Inflammatory macrophage treated with lipopolysaccharide for 1 hour (primary cell): ENCODE results near the gene RTN1.

ENCODE experiments used
- DNase-seq, 2 donors: peaks; one replicate each; pipeline ENCODE4 v3.0.0-alpha.2; 2020 to 2022

Gene RTN1

DNA sequence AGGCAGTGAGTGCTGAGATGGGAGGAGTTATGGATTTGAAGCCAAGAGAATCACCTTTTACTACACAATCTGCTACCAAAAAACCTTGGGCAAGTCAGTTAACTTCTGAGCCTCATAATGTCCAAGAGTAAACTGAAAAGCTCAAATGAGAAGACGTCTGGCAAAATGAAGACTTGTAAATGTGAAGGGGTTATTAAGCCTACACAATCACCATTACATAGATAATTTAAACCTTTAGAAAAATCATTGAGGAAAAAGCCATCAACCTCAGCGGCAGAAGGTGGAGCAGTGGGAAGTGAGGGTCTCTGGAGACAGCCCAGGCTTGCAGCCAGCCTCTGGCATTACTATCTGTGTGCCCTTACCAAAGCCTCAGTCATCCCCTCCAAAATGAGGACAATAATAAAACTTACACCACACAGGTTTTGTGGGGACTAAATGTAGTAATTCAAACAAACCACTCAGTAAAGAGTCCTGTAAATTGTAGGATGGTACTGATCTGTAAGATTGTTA, 243.5 kb downstream of the RTN1 start:
- no peak for DNase-seq

DNA sequence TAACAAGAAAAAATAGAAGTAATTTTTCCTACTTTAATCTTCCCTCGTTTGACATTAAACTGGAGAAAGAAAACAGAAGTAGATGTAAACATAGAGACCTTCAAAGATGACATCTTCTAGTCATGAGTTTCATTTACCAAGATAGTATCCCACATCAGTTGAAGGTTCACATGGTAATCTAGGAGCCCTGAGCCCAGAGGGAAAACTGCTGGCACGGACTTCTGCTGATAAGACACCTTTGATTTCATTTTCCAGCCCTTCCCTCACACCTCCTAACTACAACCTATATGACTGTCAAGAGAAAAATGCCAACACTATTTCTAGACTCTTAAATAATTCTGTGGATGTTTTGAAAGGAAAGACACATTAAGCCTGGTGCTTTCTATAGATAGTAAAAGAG, 247.9 kb downstream of the RTN1 start:
- no peak for DNase-seq

DNA sequence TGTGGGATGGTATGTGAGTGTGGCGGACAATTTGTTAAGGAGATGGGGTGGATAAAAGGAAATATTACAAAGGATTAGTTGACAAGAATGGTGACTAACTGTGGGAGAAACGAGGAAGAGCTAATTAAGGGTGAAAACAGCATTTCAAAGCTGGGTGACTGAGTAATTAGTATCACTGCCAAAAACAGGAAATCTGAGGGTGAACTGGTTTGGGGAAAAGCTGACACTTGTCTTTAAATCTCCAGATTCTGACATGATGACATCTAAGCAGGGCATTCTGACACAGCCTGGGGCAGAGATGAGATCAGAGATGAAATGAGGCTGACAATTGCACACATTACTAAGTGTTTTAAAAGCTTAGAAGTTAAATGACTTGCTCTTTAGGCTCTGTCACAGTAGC, 251.5 kb downstream of the RTN1 start:
- DNase-seq: peak; percentile 51 to 57

DNA sequence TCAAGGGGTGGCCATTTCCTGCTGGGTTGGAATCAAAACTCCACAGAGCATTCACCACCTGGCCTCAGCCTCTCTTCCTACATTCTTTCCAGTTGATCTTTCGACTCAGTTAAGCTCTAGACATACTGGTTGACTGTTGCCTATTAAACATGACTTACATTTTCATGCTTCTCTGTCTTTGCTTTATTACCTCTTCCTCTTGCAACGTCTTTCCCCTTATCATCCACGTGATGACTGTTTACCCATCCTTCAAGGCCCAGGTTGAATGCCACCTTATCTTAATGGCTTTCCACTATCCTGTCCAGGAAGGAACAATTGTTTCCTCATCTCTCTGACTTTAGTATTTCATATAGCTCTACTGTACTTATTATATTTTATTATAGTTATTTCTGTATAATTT, 269.5 kb downstream of the RTN1 start:
- DNase-seq: no peak

DNA sequence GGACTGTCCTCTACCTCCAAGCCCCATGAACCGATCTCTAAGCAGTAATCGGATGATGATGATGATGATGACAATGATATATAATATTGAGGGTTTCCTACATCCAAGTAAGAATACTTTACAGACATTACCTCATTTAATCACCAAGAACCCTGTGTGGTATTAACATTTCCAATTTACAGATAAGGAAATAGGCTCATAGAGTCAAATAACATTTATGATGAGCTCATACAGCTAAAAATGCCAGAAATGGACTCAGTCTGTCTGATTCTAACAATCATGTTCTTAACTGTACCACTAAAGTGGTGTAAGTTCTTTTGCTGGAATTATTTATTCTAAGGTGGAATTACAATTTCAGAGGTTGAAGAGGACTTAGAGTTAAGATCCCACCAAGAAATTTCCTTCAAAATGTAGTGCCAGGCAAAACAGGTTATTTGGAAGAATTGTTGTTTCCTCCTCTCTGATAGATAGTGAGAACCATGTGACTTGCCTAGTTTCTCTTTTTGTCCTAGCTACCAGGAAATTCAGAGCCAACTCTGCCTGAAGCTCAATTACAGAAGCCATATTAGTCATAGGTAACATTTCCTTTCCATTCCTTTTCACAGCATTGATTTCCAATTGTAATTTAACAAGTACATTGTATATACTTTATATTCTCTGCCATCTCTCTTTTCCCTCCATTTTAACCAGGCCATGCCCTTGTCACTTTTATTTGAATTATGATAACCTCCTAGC, 270.2 kb downstream of the RTN1 start:
- no peak for DNase-seq

DNA sequence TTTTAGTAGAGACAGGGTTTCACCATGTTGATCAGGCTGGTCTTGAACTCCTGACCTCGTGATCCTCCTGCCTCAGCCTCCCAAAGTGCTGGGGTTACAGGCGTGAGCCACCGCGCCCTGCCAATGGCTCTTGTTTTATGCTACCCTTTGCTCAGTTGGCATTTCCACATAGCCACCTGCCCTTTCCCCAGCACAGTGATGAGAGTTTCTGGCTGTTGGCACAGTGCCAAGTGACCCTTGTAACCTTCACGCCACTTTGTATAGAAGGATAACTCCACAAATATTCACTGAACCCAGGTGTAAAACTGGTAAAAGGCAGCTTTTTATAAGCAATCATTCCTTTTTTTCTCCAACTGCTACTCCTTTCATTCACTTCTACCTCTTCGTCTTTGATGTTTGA, 275.5 kb downstream of the RTN1 start:
- DNase-seq: no peak

DNA sequence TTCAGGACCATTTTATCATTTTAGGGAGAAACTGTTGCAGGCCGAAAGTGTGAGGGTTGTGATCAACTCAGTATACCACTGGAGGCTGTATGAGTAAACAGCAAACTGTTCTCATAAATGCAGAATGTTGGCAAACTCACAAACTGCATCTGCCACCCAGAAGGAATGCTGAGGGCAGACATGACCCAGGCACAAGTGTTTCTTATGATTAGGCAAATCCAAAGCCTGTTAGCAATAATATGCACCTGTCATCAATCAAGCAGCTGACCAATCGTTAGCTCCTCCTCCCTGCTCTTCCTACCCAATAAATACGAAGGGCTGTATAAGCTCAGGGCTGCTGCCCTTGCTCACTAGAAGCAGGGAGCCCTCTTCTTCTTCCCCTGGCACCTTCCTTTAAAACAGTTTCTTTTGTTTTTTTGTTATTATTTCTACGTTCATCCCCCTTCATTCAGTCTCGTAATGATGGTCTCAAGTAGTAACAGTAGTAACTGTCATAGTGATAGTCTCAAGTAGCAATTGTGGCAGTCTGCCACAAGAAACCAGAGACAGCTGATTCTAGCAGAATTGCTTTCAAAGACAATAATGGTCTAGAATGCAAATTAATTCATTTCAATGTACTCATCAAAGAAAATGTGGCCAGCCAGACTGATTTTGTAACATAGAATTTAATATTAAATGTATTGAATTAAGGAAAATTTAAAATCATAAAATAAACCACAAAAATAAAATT, 278.8 kb downstream of the RTN1 start:
- DNase-seq: no peak

DNA sequence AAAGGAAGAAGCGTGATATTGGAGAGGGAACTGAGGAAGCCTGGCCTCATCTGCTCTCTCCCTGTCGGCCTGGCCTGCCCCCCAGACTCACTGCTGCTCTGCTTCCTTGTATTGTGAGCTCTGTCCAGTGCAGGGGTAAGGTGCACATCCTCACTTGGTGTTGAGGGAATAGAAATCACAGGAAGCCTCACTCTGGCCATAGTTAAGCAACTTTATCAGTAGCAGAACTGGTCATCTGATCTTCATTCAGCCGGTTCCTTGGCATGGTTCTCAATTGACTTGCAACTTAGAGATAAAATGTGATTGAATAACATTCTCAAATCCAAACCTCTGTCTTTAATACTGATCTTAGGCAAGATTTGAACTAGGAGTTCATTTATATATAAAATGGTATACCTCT, 282.5 kb downstream of the RTN1 start:
- DNase-seq: peak in 1 of 2 donors; percentile 16

DNA sequence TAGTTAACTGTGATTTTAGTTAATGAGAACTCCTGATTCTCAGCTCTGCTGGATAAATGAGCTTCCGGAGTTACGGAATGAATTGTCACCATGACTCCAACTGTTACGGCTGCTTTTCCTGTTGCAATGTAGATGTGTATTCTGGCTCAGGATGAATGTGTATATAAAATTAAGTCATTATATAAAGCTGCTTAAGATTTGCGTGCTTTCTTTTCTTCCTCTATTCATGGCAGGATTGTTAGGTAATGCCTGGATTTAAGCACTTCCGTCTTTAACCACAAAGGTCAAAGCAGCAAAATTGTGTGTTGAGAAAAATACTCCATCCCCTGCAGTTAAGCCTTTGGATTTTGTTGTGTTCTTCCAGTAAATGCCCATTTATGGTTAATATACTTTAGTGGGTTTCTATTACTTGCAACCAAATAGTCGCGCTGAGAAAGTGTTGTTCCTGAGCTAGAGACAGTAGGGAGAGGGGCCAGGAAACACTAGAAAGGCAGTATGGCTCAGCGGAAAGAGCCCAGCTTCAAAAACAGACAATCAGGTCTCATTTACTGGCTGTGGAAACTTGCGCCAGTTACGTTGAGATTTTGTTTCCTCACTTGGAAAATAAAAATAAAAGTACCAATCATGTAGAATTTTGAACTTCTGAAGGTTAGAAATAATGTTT, 284.6 kb downstream of the RTN1 start:
- peak; percentile 47 to 60 for DNase-seq

DNA sequence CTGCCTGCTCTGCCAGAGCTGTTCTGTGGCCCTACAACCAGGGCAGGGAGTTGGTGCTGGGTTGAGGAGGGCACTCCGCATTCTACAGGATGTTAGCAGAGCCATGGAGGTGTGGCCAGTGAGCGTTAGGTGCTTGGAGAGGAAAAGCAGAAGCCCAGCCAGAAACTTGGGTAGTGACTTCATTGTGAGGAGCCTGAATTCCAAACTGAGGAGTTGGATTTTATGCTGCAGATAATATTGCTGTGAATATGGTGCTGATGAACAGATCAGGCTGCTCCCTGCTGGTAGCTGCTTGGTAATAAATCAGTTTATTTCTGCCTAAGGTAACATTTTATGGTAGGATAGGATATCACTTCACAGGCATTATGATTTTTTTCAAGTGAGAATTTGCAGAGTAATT, 286.8 kb downstream of the RTN1 start:
- DNase-seq: no peak

DNA sequence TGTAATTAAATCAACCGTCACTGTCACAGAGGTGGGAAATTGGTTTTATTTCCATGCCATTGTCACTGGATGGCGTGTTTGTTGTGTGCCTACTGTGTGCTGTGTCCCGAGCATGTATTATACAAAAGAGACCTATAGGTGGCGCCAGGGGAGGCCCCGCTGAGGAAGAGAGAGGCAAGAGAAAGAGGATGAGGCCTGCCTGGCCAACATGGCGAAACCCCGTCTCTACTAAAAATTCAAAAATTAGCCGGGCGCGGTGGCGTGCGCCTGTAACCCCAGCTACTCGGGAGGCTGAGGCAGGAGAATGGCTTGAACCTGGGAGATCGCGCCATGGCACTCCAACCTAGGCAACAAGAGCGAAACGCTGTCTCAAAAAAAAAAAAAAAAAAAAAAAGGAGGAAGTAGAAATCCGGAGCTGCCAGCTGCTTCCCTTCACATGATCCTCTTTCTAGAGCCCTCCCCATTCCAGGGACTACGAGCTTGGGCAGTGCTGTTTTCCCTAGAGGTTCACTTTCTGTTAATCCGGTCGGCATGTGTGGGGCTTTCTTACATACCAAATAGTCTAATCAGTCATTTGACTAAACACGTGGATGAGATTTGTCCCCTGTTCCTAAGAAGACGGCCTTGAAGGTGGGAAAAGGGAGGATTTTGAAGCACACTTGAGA, 287.6 kb downstream of the RTN1 start:
- DNase-seq: peak; percentile 47 to 50

DNA sequence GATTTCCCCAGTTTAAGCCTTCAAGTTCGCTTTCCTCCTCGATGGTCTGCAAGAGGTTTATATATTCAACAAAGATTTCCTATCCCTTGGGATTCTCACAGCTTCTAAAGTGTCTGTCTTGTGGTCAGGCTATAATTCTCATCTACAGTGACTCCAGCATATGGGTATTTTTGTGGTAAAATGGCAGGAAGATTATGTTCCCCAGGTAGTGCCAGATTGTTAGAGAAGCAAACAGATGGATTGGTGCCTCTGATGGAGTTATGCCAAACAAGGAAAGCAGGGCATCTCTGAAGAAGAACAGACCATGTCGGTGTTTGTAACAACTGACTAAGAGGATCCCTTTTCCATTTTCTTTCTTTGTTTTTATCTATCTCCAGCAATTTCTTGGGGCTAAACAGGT, 288.4 kb downstream of the RTN1 start:
- no peak for DNase-seq

DNA sequence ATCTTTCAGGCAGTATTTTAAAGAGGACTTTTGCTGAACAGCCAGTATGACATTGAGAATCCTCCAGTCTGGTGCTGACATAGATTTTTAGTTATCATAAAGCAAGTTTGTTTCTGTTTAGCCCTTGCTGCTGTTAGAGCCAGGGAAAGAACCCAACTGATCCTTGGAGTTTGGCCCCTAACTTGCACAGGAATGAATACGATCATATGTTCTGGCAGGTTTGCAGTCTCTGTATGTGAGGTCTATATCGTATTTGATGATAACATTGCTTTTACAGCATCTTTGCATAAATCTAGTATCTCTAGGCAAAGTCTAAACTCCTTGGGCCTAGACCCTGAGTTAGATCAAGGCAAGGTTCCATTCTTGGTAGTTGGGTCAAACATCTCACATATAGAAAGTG, 289.7 kb downstream of the RTN1 start:
- no peak for DNase-seq

DNA sequence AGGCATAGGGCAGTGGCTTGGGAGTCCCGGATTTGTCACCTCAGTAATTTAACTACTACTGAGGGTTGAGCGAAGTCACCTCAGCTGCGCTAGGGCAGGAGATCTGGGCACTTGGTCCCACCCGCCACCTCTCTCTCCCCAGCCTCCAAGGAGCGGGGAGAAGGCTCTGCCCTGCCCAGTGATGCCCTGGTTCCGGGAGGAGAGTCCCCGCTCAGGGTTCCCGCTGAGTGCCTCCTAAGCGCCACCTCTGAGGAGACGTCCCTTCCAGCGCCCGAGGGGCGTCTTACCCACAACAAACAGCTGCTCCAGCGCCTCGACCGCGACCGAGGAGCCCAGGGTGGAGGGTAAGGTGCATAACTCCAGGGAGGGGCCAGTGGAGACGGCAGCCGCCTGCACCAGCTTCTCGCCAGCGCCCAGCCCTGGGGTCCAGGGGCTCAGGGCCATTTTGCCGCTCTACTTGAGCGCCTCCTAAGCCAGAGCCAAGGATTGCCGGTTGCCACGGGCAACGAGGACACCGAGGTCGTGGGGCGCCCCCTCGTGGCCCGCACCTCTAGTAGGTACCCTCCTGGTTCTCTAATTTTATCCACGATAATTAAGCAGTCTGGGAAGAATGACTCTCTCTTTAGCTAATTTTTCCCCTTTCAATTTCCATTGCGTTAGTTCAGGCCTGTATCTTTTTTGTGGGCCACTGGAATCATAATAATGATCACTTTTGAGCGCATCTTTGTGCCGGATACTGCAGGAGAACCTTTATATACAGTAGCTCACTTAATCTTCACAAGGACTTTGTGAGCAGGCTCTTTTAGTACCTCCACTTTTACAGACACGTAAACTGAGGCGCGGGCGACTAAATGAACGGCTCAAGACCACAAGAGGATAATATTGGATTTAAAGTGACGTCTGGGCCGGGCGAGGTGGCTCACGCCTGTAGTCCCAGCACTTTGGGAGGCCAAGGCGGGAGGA, 294.0 kb downstream of the RTN1 start, which contains the start of gene CCDC175:
Gene CCDC175, minus strand, starts transcription at position 481 of the 963 bp plus-strand sequence. Its CDS starts 37 bp downstream, at position 444.
- DNase-seq: peak; percentile 77 to 88

DNA sequence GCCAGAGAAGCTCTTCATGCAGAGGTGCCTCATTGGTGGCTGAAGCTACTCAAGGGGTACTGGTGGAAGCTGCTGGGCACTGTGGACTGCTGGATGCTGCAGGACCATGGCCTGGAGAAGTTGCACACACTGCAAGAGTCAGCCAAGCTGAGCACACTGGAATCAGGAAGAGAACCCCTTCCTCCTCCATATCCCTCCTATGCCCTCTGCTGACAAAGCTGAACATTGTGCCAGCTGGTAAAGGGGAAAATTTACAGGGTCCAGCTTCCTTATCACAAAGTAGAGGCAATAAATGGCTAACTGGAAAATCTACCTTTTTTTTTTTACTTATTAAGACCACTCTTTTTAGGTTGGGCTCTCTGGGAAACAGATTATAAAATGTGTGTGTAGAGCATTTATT, 300.5 kb downstream of the RTN1 start:
- no peak for DNase-seq

DNA sequence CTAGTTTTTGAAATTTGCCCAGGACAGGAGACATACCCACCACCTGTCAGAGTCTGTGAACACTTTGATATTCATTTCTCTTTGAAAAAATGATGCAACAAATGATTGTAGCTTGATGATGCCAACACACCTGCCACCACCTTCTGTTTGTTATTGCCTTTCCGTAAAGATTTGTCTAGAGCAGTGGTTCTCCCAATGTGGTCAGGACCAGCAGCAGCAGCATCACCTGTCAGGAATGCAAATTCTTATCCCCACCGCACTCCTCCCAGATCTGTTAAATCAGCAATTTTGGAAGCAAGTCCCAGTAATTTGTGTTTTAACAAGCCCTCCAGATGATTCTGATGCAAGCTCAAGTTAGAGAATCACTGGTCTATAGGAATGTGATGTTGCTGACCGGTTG, 303.9 kb downstream of the RTN1 start:
- DNase-seq: no peak

DNA sequence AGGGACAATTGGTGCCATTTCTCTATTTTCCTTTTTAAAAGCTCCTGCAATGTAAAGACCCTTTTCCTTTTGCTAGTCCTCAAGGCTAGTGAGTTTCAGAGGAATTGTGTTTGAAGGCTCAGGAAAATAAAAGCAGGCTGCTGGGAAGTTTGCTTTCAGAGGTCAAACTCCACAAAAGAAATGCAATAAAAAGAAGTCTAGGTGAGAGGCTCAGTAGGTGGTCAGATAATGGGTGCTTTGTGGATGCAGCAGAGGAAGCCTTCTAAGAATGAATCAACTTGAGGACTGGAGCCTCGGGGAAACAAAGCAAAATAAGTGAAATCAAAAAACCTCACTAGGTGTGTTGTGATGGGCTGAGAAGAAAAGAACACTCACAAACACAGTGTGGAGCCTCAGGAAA, 304.3 kb downstream of the RTN1 start:
- DNase-seq: no peak

DNA sequence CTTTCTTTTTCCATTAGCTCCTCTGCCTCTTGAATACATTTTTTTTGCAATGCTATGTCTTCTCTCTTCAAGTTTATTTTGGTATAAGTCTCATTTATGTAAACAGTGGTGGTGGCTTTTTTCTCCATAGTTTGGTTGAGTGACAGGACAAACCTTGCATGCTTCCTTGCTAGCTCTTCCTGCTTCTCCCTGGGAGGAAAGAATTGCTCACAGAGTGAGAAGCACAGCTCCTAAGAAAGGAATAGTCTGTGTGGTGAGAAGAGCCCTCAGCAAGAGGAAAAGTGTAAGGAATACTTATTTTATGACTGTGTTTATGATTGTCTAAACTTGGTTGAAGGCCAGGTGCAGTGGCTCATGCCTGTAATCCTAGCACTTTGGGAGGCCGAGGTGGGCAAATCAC, 305.5 kb downstream of the RTN1 start:
- DNase-seq: no peak

DNA sequence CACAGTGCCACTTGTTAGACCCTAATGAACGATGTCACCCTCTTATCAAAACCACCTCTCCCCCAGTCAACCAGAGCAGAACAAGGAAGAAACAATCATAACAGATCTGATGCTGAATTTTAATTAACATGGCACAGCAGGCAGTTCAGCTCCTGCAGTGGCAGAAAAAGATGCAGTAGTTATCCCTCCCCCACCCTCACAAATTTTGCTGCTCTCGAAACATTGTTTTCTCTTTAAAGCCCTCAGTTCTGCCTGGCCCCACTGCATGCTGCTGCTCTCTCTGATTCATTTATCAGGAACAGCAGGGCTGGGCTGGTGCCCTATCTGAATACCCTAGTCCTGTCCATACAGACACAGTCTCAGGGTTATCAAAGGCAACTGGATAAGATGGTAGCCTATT, 306.2 kb downstream of the RTN1 start:
- DNase-seq: no peak

DNA sequence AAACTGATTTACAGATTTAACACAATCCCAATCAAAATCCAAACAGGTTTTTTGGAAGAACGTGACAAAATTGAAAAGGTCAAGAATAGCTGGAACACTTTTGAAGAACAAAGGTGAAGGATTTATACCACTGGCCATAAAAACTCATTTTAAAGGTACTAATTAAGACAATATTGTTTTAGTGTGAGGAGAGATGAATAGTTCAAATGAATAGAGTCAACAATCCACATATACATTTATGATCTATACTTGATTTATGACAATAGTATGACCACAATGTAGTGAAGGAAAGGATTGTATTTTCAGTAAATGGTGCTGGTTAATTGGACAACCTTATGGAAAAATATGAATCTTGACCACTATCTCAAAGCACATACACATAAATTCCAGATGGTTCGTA, 323.3 kb downstream of the RTN1 start:
- DNase-seq: no peak
